ENCODE measurements around the gene ZNF526.

DNA sequence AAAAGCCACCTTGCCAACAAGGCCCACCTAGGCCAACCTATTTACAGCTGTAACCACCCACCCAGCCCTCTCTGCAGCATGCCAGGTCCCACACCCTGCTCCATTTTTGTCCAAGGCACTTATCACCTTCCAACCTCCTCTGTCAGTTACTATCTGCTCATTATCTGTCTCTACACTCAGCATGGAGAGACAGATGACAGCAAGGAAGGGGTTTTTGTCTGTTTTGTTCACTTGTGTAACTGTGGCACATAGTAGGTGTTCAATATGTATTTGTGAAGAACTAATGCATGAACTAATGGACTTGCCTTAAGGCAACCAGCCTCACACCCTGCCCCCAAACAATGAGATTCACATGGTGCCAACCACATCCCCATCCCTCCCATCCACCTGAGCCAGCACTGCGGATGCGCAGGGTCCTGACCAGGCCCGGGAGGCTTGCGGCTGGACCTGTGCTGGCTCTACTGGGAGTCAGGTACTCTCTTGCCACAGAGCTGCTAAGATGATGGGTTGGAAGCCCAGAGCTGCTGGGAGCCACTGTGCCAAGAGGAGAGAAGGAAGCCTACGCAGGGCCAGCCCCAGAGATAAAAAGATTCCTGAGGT is 19.9 kb upstream of the ZNF526 start:
- TF ChIP-seq, protein P1, sequence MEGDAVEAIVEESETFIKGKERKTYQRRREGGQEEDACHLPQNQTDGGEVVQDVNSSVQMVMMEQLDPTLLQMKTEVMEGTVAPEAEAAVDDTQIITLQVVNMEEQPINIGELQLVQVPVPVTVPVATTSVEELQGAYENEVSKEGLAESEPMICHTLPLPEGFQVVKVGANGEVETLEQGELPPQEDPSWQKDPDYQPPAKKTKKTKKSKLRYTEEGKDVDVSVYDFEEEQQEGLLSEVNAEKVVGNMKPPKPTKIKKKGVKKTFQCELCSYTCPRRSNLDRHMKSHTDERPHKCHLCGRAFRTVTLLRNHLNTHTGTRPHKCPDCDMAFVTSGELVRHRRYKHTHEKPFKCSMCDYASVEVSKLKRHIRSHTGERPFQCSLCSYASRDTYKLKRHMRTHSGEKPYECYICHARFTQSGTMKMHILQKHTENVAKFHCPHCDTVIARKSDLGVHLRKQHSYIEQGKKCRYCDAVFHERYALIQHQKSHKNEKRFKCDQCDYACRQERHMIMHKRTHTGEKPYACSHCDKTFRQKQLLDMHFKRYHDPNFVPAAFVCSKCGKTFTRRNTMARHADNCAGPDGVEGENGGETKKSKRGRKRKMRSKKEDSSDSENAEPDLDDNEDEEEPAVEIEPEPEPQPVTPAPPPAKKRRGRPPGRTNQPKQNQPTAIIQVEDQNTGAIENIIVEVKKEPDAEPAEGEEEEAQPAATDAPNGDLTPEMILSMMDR (IDR thresholded peaks at IDR 0.05) = no peak
- no peak for TF ChIP-seq POLR2A (IDR thresholded peaks at IDR 0.05)

Data from body of pancreas (tissue), 4 donors.